Measurements from ENCODE around the gene TACC2. TPM values are rescaled to one million over a fixed set of nuclear protein-coding genes. Genes with fewer than 3 reads are reported as not detected.
"Not testable (repeated sequence)": the region's sequence is repeated elsewhere in the genome, so short reads cannot be mapped to it uniquely, and the experiment has no call there.

The TACC2 gene
- total and polyA plus RNA-seq, 4 donors: 43.3 to 309 (median 127) TPM

GRCh38 chr10:122199070-122199469, 210.1 kb downstream of the TACC2 start:
- H3K4me3 ChIP-seq: no peak overlapping the region
- no peaks in the 10 kb centered on the region for H3K9me3 ChIP-seq (ENCODE audit: control insufficient read depth in 4 of 4, insufficient read depth in 3 of 4, low read length in 3 of 4)
- H3K4me1 ChIP-seq (ENCODE audit: control insufficient read depth in 5 of 5, insufficient read depth in 5 of 5, low read length in 5 of 5): peaks cover 0 to 3% (median 0%) of the 10 kb centered on the region in 5 donors
- ATAC-seq (ENCODE audit: insufficient read depth, low FRiP score): no peak
- H3K27ac ChIP-seq (ENCODE audit: low read depth in 1 of 2, low read length in 1 of 2): peak overlapping the region in 1 of 2 donors; percentile 27
- no peaks in the 10 kb centered on the region for H3K27me3 ChIP-seq (ENCODE audit: control insufficient read depth in 3 of 3, insufficient read depth in 3 of 3, low read length in 2 of 3)
- H3K36me3 ChIP-seq (ENCODE audit: control insufficient read depth in 4 of 4, insufficient read depth in 4 of 4, low read length in 4 of 4): peaks cover 0 to 36% (median 0%) of the 10 kb centered on the region in 4 donors
- WGBS, 2 donors: 79 to 86% methylated on average over 9 of the region's 9 CpGs
- DNase-seq: no peak
- no peak for TF ChIP-seq CTCF (IDR thresholded peaks at IDR 0.05; ENCODE audit: control extremely low read depth, extremely low read depth)
- H3K9ac ChIP-seq (ENCODE audit: insufficient read depth in 1 of 2, low read length in 2 of 2): no peak overlapping the region

GRCh38 chr10:122199689-122200088, 210.7 kb downstream of the TACC2 start:
- Histone ChIP-seq H3K27ac (ENCODE audit: low read depth in 1 of 2, low read length in 1 of 2) (peak overlapping the region in 1 of 2 donors; percentile 14), H3K4me3 (no peak overlapping the region), H3K9ac (ENCODE audit: insufficient read depth in 1 of 2, low read length in 2 of 2) (no peak overlapping the region), H3K4me1 (ENCODE audit: control insufficient read depth in 5 of 5, insufficient read depth in 5 of 5, low read length in 5 of 5) (peaks cover 0 to 3% (median 0%) of the 10 kb centered on the region in 5 donors), H3K27me3 (ENCODE audit: control insufficient read depth in 3 of 3, insufficient read depth in 3 of 3, low read length in 2 of 3) (no peaks in the 10 kb centered on the region), H3K9me3 (ENCODE audit: control insufficient read depth in 4 of 4, insufficient read depth in 3 of 4, low read length in 3 of 4) (no peaks in the 10 kb centered on the region), H3K36me3 (ENCODE audit: control insufficient read depth in 4 of 4, insufficient read depth in 4 of 4, low read length in 4 of 4) (peaks cover 0 to 36% (median 0%) of the 10 kb centered on the region in 4 donors)
- DNase-seq (no peak), ATAC-seq (ENCODE audit: insufficient read depth, low FRiP score) (no peak)
- TF ChIP-seq CTCF (IDR thresholded peaks at IDR 0.05; ENCODE audit: control extremely low read depth, extremely low read depth): no peak
- WGBS, 2 donors: 94 to 98% methylated on average over 6 of the region's 6 CpGs

DNA sequence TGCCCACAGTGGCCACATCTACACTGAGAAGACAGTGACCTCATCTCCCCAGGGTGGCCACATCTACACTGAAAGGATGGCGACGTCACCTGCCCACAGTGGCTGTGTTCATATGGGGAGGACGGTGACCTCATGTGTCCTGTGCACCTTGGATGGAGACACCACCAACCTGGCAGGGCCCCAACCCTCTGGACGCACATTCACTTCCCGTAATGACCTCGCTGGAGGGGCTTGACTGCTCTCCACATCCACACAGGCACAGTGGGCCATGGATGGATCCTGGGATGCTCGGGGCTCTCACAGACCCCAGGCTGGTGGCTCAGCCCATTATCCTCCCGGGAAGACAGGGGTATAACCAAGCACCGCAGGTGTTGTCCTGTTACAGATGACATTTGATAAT, 212.4 kb downstream of the TACC2 start:
- Histone ChIP-seq H3K27me3 (ENCODE audit: control insufficient read depth in 3 of 3, insufficient read depth in 3 of 3, low read length in 2 of 3) (no peaks in the 10 kb centered on the region), H3K27ac (ENCODE audit: low read depth in 1 of 2, low read length in 1 of 2) (no peak overlapping the region), H3K9ac (ENCODE audit: insufficient read depth in 1 of 2, low read length in 2 of 2) (no peak overlapping the region), H3K36me3 (ENCODE audit: control insufficient read depth in 4 of 4, insufficient read depth in 4 of 4, low read length in 4 of 4) (peaks cover 0 to 25% (median 0%) of the 10 kb centered on the region in 4 donors), H3K4me3 (no peak overlapping the region), H3K9me3 (ENCODE audit: control insufficient read depth in 4 of 4, insufficient read depth in 3 of 4, low read length in 3 of 4) (no peaks in the 10 kb centered on the region), H3K4me1 (ENCODE audit: control insufficient read depth in 5 of 5, insufficient read depth in 5 of 5, low read length in 5 of 5) (peaks cover 0 to 1% (median 0%) of the 10 kb centered on the region in 5 donors)
- 96% methylated on average over 9 of the region's 9 CpGs for WGBS, 2 donors
- TF ChIP-seq CTCF (IDR thresholded peaks at IDR 0.05; ENCODE audit: control extremely low read depth, extremely low read depth): no peak
- ATAC-seq (ENCODE audit: insufficient read depth, low FRiP score) (no peak), DNase-seq (no peak)

DNA sequence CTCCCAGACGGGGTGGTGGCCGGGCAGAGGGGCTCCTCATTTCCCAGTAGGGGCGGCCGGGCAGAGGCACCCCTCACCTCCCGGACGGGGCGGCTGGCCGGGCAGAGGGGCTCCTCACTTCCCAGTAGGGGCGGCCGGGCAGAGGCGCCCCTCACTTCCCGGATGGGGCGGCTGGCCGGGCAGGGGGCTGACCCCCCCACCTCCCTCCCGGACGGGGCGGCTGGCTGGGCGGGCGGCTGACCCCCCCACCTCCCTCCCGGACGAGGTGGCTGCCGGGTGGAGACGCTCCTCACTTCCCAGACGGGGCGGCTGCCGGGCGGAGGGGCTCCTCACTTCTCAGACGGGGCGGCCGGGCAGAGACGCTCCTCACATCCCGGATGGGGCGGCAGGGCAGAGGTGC, 214.2 kb downstream of the TACC2 start:
- not testable (repeated sequence) for H3K9ac ChIP-seq (ENCODE audit: insufficient read depth in 1 of 2, low read length in 2 of 2); H3K27ac ChIP-seq (ENCODE audit: low read depth in 1 of 2, low read length in 1 of 2); H3K27me3 ChIP-seq (ENCODE audit: control insufficient read depth in 3 of 3, insufficient read depth in 3 of 3, low read length in 2 of 3); ATAC-seq (ENCODE audit: insufficient read depth, low FRiP score); H3K4me3 ChIP-seq; DNase-seq; H3K4me1 ChIP-seq (ENCODE audit: control insufficient read depth in 5 of 5, insufficient read depth in 5 of 5, low read length in 5 of 5); H3K9me3 ChIP-seq (ENCODE audit: control insufficient read depth in 4 of 4, insufficient read depth in 3 of 4, low read length in 3 of 4)
- WGBS, 2 donors: 95 to 97% methylated on average over 23 to 33 of the region's 33 CpGs
- peaks cover 0 to 19% (median 0%) of the 10 kb centered on the region in 4 donors for H3K36me3 ChIP-seq (ENCODE audit: control insufficient read depth in 4 of 4, insufficient read depth in 4 of 4, low read length in 4 of 4)

All from lung (tissue), 12 donors.